DMS53 treated with DMSO at 0.1 percent for 48 hours (cell line): ENCODE data around the gene ZMIZ1.

Experiments
- DNase-seq: peaks from one replicate; lab custom pipeline; 2025; ENCODE audit not compliant: unreplicated experiment; lab: John Stamatoyannopoulos, UW

ZMIZ1 gene

DNA sequence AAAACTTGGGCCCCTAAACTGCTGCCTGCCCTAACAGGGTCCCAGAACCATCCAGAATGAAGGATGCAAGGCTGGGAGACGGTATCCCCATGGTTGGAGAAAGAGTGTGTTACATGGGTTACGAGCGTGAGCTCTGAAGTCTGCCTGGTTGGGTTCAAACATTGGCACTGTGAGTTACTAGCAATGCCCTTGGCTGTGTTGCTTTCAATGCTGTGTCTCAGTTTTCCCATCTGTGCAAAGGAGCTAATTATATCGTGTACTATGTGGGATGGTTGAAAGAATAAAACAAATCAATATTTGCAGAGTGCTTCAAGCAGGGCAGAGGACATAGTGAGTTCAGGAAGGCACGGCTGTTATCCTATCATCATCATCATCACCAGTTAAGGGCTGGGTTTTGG lies 114.7 kb downstream of the ZMIZ1 start:
- DNase-seq: no peak

DNA sequence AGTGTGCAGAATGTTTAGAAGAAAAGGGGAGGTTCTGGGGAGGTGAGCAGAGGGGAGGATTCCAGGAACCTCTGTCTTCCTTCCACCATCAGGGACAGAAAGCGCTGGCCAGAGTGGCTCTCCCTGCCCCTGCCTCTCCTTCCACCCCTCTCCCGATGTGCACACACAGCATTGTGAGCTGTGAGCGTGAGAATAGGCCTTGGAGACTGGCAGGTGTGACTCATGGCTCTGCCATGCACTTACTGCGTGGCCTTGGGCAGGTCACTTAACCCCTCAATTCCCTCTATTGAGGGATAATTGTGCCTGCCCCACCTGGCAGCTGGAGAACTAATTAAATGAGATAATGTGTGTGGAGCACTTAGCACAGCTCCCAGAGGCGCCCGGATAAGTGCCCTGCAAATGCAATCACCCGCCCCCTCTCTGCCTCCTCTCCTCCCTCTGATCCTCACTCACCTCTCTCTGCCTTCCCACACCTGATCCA lies 115.4 kb downstream of the ZMIZ1 start:
- no peak for DNase-seq

DNA sequence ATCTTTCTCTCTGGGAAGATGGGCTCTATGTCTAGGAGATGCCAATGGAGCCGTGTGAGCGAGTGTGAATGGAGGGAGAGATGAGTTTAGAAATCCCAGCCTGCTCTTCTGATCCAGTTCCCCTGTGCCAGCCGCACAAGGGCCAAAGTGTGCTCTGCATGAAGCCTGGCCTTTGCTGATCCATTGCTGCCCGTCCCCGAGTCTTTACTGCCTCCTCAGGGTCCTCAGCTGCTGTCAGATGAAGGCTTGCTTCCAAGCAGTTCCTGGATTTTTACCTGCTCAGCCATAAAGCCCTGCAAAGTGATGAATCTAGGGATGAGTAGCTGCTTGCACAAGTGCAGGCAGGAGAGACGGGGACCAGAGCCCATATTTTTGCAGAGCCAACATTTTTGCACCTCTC lies 115.9 kb downstream of the ZMIZ1 start:
- no peak for DNase-seq

DNA sequence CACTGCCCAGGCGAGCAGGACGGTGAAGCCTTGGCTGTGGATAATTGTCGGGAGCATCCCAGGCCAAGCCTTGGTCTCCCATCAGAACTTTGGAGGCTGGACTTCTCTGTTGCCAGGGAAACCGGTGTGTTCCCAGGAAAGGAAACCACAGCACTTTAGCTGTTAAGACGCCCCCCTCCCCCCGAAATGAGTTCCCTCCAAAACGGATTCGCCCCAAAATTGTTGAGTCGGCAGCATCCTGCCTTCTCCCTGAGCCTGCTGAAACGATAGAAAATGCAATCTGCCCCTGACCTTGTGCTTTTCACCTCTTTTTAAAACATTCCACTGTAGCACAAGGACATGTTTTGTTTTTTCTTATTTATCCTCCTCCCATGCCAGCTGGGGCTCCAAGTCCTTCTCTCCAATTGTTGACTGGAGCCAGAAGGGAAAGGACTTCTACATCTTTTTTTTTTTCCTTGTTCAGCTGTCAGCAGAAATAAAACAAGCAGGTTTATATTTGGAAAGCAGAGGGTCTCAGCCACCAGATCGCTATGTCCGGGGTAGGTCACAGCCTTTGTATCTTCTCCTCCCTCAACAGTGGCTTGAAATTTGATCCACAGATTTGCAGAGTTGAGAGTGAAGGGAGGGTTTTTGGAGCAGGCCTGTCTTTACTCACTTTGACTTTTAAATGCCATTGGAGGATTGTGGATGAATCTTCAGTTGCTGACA lies 116.5 kb downstream of the ZMIZ1 start:
- DNase-seq: no peak

DNA sequence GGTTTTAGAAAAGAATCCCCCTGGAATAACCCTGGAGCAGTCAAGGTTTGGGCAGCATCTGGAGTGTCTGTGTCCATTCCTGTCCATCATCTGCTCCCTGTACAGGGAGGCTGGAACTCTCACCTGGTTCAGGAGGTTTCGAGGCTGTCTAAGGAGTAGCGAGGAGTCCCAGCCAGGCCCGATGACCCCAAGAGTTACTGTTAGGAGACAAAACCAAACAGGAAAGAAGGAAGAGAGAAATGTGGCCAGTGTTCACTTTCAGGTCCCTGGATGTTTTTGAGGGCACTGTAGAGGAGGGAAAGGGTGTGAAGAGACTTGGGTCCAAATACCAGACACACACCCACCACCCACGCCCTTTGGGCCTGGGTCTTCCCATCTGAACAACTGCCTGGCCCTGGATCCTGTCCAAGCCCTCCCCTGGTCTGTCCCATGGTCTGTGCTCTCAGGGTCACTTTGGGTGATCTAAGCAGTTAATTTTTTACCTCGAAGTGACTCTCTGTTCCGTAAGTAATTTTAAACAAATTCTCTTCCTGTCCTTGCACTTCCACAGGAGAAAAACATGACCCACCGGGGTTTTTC lies 117.1 kb downstream of the ZMIZ1 start:
- DNase-seq: no peak

DNA sequence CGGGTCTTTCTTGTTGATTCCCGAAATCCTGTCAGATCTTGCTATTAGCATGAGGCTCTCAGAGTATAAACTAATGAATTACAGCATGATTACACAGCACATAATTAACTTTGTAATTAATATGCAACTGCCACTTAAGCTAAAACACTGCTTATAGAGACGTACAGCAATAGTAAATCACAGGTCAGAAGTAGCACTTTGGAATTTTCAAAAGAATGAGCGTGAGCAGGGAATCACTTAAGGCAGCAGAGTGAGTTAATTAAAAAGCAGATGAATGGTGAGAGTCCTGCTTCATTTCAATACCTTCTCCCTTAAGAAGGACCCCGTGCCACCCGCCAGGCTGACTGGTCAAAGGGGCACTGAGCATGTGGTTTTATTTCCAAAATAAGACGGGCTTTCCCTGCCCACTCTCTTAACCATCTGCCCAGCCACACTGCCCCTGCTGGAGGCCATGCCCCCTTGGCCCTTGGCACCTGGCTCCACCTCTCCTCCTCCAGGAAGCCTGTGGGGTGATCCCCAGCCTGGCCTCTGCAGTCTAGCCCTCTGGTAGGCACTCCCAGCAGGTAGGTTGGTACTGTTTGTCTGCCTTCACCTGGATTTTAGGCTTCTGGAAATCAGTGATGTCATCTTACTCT lies 117.8 kb downstream of the ZMIZ1 start:
- no peak for DNase-seq

DNA sequence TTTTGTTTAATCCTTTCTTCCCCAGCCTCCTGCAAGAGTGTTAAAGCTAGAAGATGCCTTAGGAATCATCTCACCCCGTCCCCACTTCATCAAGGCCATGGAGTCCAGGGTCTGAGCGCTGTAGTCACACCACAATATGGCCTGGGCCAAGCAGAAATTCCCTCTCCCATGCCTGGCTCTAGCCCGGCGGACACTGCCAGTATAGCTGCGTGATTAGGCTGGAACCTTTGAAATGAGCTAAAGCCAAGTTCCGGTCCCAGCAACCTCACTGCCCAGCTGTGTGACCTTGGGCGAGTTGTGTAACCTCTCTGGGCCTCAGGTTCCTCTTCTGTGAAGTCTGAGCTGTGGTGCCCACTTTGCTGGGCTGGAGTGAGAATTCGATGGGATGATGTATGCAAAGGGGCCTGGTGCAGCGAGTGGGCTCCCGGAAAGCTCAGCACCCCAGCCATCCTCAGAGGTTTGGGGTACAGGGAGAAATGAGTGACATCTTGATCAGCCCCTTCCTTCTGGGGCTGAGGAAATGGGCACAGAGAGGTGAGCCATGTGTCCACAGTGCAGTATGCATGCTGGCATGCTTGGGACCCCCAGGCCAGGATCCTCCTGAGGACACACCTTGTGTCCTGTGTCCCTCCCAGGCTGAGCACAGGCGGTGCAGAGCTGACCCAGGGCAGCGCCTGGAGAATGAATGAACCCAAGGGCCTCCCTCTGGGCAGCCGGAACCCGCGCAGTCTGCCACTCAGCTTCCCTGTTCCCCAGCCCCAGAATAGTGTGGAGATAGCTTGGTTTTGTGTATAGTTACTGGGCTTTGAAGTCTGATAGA lies 118.6 kb downstream of the ZMIZ1 start:
- DNase-seq: no peak

DNA sequence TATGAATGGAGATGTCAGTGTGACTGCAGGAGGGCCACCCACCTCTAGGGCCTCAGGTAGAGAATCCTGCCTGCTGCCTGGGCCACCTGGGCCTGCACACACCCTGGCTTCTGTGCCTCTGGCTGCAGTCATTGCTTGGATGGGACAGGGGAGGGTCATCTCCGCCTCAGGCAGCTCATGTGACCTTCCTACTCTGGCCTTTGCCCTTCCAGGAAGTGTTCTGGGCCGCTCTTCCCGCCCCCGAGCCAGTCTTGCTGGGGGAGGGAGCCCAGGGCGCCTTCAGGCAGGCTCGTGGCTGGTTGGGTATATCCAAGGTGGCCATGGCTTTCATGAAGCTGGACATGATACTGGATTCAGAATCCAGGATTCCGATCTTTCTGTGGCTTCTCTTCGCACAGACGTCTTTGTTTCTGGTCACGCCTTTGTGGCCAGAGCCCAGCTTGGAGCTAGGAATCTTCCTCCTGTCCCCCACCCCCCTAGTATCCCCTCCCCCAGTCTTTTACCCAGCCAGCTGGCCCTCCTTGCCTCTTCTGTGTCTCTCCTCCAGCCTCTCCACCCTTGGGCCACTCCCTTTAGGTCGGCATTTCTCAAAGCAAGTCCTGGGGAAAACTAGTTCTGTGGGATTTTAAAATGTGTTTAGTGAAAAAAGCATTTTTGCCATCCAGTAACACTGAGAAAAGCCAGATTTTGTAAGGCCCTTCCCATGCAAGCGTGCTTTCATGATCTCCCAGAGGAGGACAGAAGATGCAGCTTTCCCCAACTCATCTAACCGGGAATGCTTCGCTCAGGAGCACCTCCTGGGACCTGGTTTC lies 119.6 kb downstream of the ZMIZ1 start:
- DNase-seq: no peak

DNA sequence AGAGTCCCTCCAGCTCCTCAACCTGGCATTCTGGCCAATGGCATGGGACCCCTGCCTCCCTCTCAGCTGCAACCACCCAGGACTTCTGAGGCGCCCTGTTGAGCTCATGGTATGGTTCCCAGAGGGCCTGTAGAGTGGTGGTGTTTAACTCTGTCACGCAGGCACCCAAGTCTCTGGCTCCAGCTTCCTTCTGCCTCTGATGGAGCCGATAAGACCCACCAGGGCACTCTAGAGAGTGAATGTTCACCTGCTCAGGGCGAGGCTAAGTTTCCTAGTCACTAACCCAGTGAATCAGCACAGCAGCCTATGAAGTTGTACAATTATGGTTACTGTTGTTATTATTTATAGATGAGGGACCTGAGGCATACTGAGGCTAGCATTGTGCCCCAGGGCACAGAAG lies 120.4 kb downstream of the ZMIZ1 start:
- no peak for DNase-seq

DNA sequence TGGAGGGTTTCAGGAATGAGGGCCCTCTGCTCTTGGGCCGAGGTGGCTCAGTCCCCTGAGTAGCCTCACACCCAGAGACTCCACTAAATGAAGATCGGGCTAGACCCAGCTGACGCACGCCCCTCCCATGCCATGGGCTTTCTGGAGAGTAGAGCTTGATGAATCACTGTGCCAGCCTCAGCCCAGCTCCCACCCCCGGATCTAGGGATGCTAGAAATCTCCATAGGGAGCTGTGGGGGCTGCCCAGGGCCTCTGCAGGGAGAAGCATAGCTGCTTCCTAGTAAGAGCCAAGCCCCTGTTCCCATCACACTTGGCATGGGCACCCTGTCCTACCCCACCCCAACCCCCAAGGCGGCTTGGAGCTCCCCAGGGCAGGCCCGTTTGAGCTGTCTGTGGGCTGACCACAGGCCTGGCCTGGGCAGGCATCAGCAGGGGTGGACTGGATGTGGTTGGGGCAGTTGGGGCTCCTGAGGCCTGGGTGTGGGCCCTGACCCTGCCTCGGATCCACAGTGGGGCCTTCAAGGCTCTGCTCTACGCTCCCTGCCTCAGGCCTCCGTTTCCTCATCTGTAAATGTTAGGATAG lies 121.2 kb downstream of the ZMIZ1 start:
- no peak for DNase-seq

DNA sequence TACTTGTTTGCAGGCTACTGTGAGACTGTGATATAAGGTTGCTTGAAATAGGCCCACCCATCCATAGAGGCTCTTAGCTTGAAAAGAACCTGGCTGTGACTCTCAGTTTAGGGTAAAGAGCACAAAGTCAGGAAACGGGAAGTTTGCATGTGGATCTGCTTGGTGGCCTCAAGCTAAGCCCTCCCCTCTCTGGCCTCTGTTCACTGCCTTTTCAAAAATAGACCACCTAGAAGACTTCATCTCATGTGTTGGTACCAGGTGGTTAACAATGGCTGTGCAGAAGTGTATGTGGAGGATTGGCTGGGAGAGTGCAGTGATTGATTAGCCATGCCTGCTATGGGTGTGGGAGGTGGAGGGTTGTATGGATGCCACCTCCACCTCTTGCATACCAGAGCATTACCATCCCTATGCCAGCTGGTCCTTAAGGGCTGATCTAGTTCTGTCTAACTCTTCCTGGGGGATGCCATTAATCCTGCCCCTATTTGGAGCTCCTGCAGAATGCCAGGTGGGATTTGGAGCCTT lies 122.0 kb downstream of the ZMIZ1 start:
- no peak for DNase-seq

DNA sequence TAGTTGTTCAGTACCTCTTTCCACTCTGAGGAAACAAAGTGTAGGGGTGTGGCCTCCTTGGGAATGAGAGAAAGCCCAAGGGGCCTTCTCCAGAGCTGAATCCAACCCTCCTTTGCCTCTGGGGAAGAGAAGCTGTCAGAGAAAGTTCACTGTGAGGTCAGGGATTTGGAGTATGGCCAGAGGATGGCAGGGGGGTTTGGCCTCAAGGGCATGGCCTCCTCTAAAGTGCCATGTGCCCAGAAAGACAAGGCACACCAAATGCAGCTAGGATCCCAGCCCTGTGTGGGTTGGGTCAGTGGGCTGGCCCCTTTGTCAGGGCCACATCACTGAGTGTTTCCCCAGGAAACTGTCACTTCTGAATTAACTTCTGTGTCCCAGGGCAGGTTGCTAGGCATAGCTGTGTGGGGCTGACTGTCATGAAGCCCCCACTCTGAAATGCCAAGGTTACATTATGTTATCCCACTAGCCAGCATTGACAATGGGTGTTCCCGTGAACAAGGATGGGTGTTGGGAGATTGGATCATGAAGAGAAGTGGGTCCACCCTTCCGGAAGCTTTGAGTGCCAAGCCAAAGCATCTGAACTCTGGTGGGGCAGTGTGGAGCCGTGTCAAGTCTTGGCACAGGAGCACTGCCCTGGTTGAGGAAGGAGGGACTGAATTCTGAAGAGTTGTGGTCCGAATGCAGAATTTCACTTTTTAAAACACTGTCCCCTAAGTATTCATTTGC lies 123.3 kb downstream of the ZMIZ1 start:
- DNase-seq: no peak

DNA sequence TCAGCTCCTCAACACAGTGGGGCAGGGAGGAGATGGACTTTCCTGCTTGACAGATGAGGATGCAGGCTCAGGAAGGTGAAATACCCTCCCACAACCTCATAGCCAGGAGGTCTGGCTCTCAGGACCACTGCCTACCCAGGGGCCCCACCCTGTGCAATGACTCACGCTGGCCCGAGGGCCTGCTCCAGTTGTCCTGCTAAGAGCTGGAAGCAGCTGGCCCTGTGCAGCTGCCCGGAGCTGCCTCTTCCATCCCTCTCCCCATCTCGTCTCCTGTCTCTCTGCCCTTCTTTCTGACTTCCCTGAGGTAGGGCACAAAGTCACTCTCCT lies 123.9 kb downstream of the ZMIZ1 start:
- no peak for DNase-seq

DNA sequence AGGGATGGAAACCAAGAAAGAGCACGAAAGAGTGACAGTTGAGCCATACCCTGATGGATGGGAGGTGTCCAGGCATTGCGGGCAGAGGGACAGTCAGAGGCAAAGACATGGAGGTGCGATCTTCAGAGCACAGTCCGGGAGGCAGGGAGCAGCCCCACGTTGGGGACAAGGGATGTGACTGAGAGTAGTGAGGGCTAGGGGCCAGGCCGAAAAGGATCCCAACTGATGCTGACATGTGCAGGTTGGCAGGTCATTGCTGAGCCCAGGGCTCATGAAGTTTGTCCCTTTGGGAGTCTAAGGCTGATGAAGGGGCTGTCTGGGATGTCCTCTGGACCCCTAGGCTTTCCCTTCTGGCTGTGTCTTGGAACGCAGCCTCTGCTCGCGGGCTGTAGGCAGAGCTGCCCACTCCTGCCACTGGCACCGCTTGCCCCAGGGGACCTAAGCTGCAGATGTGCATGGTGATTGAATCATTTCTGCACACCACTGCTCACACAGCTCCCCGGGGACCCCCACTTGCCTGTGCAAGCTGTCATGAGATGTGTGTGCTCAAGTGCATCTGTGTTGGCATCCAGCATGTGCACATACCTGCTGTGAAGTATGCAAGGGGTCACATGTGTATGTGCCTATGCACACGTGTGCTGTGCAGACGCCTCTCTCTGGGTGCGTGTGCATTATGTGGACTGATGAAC lies 125.1 kb downstream of the ZMIZ1 start:
- DNase-seq: no peak

DNA sequence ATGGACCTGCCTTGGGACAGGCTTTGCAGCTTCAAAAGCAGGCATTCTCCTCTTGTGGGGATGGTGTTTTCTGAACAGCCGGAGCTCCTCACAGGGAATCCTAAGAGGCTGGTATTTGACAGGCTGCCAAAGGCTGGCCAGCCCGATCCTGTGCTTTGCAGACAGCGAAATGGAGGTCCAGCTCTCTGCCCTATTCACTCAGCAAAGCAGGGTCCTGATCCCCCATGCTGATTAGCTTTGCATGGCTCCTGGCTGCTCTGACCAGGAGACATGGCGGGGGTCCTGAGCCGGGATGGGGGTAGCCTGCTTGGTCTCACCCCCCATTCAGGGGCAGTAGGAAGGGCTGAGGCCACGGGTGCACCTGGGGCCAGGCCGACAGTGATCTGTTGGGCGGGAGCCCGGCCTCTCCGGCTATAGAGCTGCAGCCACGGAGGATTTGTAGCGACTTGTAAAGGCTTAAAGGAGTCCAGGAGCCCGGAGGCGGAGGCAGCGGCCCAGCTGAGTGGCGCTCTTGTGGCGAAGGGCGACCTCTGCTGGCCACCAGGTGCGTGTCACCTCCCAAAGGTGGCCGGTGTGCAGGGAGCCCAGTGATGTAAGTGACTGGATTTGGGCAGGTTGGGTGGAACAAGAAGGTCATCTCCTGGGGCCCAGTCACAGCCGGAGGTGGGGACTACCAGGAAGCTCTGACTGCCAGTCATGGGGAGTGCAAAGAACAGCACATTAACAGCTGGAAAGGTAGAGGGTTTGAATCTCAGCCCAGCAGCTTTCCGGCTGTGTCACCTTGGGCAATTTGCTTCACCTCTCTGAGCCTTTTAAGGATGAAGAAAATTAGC lies 126.5 kb downstream of the ZMIZ1 start:
- DNase-seq: peak; percentile 73

DNA sequence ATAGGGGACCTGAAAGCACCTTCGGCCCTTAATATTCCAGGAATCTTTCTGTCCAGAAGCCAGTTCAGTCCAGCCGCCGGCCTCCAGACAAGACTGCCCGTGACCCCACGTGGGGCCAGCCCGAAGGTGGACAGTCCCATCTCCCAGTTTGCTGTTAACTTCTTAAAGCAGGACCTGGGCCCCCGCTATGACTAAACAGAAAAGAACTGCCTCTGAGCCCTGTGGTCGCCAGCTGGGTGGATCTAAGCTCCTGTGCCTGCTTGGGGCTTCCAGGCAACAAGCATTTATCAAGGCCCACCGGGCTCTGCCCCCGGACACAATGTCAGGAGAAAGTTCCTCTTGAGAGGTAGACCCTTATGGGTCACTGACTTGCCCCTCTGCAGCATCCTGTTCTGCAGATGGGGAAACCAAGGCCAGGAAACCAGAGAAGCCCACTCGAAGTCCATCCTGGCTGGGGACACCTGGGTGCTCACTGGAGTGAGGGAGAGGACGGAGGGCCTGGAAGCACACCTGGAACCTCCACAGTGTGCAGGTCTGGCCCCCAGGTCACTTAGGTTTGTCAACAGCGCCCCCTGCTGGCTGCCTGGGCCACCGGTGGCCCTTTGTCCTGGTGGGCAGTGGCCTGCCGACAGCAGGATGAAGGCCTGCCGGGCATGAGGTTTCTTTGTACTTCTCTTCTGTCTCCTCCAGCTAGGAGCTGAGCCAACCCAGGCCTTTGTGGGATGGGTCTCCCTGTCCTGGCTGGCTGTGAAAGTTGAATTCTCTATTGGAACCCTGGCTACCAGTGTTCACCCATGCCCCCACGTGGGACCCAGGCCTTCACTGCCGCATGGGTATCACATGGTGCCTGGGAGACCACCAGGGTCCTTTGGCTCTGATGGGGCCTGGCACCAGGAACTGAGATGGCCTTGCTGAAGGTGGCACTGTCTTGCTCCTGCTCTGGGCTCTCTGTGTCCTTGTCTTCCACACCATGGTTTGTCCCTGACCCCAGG lies 128.0 kb downstream of the ZMIZ1 start:
- peak; percentile 50 for DNase-seq

DNA sequence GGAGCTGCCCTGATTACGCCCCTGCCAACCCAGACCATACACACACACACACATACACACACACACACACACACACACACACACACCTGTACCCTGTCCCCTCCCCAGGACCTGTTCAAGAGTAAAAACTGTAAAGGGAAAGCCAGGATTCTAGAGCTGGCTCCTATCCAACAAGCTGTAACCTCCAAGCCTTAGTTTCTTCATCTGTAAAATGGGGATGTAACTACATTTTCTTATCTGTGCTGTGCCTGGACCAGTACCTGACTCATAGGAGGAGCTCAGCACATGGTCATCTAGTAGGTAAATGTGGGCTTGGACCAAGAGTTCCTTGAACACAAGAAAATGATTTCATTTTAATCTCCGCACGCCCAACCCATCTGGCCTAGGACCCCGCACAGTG lies 128.8 kb downstream of the ZMIZ1 start:
- DNase-seq: no peak
